Activated CD4-positive, CD25-positive, alpha-beta regulatory T cell treated with anti-CD3 and anti-CD28 coated beads, Interleukin-2, amount 50 U/mL, for 72 hours (primary cell): ENCODE measurements around the gene PIGA.

Experiments used
- DNase-seq: peaks from one replicate; pipeline ENCODE4 v3.0.0; 2021

PIGA gene, protein sequence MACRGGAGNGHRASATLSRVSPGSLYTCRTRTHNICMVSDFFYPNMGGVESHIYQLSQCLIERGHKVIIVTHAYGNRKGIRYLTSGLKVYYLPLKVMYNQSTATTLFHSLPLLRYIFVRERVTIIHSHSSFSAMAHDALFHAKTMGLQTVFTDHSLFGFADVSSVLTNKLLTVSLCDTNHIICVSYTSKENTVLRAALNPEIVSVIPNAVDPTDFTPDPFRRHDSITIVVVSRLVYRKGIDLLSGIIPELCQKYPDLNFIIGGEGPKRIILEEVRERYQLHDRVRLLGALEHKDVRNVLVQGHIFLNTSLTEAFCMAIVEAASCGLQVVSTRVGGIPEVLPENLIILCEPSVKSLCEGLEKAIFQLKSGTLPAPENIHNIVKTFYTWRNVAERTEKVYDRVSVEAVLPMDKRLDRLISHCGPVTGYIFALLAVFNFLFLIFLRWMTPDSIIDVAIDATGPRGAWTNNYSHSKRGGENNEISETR

DNA sequence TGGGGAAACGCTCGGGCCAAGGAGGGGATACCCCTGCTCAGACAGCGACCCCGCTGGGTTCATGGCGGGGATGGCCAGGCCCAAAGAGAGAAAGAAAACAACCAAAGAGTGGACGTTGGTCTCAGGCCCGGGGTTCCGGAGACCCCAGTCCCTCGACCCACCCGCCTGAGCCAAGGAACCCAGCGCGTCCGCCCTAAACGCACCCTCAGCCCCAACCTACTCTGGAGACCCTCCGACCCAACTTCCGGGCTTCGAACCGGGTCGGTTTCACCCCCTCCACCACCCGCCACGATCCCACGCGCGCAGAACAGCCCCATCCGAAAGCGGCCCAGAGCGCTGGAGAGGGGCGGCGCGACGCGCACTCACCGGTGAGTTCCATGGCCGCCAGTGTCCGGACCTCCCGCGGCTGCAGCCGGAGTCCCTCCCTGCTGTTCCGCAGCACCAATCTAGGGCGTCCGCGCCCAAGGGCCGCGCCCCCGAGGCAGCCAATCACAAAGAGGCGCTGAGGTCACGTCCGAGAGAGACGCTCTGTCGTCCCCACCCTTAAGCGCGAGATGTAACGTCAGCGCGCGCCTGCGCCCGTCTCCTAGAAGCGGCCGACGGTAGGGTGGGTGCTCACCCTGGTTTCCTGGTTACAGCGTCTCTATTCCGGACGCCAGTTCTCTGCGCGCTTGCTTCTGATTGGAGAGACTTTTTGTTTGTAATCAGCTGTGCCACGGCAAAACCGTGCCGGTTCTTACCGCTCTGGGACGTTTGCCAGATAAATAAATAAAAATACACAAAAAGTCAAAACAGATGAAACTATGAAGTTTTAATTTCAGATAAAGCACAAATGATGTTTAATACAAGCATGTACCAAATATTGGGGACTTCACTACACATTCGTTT is at the start of gene PIGA:
Gene PIGA (minus strand): TSS at position 389 of the 888 bp plus-strand sequence. CDS start 3,593 bp downstream, outside the sequence.
- peak; percentile 85 for DNase-seq

DNA sequence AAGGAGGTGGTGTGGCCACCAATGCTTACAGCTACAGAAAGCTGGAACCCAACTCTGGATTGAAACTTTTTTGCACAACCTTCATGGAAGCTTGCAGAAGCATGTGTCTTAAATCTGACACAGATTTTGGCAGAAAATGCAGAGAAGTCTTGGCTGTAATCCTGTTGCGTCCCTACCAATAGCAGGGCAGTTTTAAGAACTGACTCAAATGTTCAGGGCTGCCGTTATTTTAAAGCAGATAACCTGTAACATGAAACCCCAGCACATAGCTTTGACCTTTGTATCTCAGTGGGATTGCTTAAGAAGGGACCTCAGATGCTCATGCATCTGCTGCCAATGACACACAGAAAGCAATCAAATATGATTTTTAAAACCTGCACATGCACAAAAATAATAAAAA is 49.0 kb upstream of the PIGA start, which contains the start of gene VEGFD:
Gene VEGFD (minus strand): TSS at position 110 of the 400 bp plus-strand sequence. CDS start 467 bp downstream, outside the sequence.
- no peak for DNase-seq

DNA sequence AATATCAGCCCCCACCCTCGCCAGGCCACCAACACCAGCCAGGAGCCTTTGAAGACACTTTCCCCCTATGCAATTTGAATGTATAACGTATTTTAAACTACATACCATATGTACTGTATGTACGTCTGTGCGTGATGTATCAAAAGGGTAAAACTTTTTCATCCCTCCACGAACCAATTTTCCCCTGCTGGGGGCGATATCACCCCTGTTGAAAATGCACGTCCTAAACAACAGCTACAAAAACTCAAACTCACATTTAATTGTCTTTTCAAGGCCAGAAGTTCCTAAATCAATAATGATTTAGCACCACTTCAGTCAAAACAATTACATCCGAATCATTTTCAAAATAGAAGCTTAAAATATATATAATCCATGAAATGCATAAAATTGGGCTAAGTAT is 47.5 kb upstream of the PIGA start:
- DNase-seq: no peak

DNA sequence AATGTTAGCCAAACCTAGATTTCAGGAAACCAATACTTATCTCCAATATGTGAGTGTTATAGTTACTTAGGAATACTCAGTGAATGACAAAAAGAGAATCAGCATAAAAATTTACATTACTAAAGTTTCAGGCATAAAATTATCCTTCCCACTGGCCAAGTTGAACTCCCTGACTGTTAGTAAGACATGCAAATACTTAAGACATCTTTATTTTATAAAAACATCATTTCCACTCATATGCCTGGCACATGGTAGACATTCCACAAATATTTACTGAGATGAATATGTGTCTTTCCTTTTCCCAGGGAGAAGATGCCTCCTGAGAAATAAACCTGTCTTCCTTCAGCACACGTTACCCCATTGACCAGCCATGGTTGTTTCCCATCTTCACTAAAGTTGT is 41.6 kb upstream of the PIGA start:
- no peak for DNase-seq

DNA sequence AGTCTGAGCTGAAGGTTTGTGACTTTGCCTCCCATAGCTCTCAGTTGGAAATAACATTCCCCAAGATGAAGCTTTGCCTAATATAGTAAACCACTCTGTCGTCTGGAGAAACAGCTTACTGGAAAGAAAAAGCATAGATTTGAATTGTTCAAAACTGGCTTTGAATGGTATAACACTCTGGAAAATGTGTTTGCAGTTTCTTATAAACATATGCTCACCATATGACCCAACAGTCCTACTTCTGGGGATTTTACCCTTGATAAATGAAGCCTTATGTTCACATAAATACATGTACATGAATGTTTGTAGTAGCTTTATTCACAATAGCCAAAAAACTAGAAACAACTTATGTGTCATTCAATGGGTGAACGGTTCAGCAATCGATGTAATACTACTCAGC is 38.7 kb upstream of the PIGA start:
- DNase-seq: no peak

DNA sequence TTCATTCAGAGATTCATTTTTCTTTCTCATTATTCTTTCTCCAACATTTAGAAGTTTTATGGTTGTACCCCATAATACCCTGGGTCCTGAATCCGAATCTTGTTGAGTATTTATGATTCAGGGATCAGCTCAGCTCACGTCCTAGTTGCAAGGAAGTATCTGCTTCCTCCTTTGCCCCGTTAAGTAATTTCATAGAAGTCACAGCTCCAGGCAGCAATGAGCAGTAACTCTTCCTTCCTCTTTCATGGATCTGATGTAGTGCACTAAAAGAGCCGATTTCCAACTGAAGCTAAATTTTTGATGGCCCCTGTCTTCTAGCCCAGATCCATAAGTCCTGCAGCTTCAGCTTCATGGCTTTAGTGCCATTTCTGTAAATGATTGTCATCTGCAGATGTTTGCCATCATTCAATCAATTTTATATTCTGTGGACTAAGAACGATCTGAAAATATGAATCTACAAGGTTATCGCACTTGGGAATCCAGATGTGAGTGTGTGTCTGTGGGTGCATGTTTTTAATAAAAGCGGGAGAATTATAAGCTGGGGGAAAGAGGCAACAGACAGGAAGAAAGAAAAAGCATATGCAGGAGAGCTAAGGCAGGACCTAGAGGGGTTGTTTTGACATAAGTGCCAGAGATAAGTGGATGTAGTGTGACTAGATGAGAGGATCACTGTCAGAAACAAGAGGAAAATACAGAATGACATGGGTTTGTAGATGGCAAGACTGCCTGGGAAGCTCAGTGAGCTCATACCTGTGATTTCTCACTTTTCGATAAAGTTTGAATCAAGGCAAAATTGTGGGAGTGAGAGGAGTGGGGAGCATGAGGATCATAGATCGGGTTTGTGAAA is 31.4 kb upstream of the PIGA start:
- DNase-seq: no peak

DNA sequence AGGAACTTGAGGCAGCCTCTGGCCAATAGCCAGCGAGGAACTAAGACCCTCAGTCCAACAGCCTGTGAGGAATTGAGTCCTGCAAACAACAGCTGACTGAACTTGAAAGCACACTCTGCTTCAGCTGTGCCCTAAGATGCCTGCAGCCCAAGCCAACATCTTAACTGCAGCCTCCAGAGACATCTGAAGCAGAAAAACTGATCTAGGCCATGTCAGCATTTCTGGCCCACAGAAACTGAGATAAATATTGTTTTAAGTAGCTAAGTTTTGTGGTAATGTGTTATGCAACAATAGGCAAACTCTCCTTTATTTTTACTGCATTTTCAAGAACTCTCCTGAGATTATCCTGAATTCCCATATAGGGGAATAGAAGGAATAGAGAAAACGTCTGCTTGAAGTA is 24.4 kb upstream of the PIGA start:
- no peak for DNase-seq

DNA sequence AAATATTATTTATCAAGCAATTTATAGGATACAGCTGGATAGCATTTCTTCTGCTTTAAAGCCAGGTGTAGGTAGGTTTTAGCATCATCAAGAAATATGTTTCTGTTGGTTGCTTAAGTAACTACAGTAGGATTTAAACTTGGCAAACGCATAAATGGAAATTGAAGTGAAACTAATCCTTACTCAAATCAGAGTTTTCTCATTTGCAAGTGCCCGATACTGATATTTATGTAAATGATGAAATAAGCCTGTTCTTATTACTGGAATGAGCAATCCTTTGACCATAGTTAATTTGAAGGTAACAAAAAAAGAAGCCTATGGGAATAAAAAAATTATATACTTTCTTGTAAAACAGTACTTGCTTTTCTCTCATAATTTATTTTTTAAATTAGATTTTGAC is 23.2 kb upstream of the PIGA start:
- DNase-seq: no peak

DNA sequence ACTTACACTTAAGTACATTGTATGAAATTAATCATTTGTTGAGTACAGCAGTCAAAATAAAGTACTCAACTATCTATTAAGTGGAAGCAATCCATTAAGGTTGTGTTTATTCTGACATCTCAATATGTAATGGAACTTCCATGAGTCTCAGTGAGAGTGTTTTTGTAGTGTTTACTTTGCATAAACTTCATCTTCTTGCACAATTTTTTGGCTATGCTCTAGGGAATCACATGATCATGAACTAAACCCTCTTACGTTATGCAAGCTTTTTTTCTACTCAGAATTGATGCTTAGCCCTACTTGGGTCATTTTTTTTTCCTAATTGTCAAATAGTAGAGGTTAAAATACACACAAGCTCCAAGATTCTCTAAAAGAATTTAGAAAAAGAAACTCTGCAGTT is 21.1 kb upstream of the PIGA start:
- no peak for DNase-seq

DNA sequence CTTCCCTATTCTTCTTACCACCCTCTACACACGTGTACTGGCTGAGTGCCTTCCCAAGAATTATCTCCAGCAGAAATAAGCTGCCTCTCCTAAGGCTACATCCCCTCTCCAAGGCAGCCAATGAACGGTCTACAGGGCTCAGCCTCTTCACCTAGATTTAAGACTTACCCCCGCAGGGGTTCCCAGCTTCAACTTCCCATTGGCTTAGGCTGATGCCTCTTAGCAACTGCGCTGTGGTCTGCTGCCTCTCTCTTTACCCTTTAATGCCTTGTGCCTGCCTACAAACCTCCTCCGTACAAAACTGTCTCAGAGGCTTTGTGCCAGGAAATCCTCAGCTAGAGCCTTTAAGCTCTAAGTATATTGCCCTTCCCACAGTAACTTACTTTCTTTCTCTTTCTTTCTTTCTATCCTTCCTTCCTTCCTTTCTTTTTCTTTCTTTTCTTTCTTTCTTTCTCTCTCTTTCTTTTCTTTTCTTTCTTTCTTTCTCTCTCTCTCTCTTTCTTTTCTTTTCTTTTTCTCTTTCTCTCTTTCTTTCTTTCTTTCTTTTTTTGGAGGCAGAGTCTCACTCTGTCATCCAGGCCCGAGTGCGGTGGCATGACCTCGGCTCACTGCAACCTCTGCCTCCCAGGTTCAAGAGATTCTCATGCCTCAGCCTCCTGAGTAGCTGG is 15.1 kb upstream of the PIGA start:
- DNase-seq: no peak

DNA sequence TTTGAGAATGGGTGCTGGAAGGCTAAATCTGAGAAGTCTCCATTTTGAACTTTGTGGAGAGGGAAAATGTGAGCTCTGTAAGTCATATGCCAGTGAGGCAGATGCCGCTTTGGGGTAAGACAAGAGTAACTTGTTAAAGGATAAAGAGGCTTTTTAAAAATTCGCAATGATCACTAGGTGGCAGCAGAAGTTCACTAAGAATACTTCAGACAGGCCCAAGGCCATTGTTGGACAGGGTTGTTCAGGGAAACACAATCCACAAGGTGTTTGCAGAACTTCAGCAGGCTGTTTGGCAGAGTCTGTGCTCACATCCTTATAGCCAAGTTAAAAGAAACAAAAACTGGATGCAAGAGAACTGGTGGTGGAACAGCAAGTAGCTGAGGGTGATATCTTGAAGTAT is 13.7 kb upstream of the PIGA start:
- no peak for DNase-seq

DNA sequence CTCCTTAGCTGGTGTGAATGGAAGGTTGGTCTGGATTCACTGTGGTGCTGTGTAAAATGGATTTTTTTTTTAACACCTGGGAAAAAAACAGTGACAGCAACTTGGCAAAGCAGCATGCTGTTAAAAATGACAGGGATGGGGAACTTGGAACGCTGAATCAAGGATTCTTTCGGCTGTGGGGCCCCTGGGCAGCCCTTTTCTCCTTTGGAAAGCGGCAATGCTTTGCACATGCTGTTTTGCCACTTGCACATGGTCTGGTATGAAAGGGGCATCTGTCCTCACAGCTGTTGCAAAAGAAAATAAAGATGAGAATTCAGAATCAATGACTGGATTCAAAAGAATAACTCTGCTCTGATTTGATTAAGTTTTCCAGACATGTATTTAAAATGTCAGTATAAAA is 10.7 kb upstream of the PIGA start:
- no peak for DNase-seq

DNA sequence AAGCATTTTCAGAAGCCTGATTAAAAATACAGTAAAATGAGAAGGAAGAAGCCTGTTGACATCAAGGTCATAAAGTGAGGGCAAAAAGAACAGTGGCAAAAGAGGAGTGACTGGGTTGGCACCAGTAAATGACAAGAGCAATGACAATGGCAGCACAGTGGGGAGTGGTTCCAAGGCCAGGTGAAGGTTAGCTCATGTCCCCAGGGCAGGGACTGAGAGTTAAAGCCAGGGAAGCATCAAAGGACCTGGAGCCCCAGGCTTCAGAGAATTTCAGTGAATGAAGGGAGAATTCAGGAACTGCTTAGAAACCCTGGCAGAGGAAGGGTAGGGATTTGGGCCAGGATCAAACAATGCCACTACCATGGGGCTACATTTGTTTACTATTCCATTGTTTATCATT is 8.8 kb upstream of the PIGA start:
- DNase-seq: no peak

DNA sequence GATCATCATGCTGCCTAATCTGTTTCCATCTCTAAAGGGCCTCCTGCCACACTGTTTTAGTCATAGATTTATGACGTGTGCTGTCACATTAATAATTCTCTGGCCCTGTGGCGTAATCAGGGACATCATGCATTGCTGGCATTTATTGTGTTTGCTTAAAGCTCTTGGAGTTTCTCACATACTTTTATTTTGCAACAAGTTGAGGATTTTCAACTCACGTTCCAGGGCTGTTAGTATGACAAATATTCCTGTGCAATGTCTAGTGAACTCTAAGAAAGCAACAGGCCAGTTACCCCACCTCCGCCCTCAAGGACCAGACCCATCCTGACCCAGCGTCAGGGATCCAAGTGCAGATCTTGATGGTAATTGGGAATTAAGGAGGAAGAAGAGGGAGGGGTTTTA is 7.8 kb upstream of the PIGA start:
- no peak for DNase-seq

DNA sequence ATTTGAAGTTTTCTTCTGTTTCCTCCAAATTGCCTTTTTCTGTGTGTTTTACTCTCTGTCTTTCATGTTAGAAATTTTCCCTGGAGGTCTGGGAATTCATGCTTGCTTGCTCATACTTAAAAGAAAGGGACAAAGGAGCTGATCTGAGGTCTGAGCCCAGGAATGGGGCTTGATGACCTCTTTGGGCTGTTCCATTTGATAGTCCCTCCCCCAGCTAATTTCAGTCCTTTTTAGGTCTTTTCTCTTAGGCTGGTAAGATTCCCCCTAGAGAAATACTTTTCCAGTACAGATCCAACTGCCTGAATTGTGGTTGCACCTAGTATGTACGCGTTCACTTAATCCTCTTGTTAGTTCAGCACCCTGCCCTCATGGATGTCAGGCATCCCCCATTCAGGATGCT is 5.5 kb upstream of the PIGA start:
- DNase-seq: no peak

DNA sequence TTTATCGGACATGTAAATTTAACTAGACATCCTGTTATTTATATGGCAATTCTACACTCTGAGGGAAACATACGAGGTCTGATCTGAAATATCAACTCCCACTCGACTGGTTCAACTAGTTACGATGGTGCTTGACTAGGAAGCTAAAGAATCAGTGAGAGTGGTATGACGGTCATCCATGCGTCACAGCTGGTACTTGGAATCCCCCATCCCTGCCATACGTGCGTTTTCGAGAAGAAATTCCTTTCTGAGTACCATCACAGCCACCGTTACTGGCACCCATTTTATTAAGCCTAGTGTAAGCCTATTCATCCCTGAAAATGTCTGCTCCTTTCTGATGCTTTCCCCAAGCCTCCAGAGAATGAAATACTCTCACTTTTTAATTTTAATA is 695 bp upstream of the PIGA start:
- no peak for DNase-seq

DNA sequence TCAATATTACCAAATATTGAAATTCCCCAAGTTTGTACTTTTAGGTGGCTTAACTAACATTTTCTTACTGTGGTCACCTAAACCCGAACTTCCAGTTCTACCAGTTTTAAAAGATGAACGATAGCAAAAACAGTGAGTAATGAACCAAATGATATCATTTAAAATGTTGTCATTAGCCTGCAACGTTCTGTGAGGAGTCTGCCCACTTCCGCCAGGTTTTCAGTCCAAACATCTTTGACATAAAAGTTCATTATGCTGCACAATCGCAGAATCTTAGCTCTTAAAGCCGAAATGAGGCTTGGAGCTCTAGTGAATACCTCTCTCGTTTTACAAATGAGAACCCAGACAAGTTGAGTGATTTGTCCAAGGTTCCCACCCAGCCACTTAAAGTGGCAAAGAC is 762 bp downstream of the PIGA start:
- no peak for DNase-seq

DNA sequence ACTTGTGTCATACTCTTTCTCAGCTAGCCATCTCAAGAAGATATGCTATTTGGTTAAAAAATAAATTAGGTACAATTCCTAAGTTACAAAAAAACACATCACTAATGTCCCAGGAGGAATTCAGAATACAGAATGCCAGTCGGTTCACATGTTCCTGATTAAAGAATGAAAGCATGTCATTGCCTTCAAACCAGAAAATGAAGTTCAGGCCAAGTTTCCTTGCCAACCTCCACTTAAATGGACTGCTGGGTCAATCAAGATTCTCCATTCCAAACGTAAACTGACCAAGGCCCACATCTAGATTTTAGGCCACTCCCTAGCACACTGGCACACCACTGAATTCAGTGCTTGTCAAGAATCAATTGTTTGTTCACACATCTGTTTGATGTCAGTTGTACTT is 6.5 kb downstream of the PIGA start:
- no peak for DNase-seq

DNA sequence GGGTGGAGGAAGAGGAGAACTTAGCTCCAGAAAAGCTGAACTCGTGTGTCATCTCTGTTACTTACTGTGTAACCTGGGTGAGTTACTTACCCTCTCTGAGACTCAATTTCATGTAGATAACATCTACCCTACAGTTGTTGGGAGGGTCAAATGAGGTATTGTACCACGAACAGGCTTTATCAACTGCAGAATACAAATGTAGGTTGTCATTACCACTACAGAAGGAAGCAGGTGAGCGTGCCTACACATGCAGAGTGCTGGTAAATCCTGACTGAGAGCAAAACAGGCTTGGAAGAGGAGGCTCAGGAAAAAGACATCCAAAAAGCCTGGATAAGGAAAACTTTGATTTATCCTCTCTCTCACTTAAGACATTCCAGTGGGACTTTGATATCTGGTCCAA is 7.2 kb downstream of the PIGA start:
- no peak for DNase-seq

DNA sequence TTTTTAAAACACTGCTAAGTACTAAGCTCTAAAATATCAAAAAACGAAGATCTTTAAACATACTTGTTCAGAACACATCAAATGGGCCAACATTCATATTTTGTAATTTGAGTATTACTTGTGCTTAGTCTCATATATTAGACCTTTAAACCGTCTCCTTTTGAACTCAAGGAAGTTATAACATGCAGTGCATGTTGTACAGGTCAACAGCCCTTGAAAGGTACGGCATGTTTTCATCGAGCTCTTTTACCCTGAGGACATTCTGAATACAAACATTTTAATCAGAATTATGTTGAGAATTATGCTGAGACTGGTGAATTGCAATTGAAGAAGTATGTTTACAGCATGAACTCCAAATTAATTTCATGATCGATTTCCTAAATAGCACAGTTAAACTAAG is 12.9 kb downstream of the PIGA start:
- no peak for DNase-seq

DNA sequence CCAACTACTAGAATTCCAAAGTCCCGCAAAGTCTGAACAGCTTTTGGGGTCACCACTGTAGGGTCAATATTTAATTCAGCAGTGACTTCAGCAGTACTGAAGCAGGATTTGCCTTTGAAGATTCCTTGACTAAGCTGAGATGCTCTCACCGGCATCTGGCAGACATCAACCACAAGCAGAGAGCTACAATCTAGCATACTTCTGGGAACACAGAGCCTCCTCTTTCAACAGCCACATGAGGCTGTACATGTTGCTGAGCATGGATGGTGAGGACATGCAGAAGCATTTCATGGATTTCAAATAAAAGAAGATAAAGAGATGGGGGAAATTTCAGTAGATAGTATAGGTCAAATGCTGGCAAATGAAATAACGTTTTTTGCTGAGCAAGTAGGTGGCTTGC is 13.3 kb downstream of the PIGA start:
- DNase-seq: no peak

DNA sequence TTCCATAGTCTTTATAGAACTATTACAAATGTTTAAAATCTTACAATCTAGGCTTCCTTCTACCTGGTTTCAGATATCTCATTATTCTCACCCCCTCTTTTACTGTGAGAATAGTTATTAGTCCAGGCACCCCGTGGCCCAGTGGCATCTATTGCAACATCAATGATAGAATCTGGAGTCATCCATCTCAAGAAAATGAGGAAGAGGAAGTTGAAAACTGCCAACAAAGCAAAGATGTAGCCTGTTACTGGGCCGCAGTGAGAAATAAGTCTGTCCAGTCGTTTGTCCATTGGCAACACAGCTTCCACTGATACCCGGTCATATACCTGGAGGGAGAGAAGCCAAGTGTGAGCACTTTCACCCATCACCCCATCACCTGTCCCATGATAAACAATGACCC is 13.9 kb downstream of the PIGA start:
- DNase-seq: no peak
